RKO (cell line): Measurements from ENCODE around the gene TSPAN13.
"Not testable (repeated sequence)": the region's sequence is repeated elsewhere in the genome, so short reads cannot be mapped to it uniquely, and the experiment has no call there.

Source experiments
- DNase-seq: peaks from one replicate; pipeline ENCODE4 v3.0.0-alpha.2; 2016; ENCODE audit warnings: low spot score

TSPAN13 gene

GRCh38 chr7:16740996-16741395 is 12.6 kb upstream of the TSPAN13 start:
- no peak for DNase-seq

GRCh38 chr7:16741676-16742075 is 11.9 kb upstream of the TSPAN13 start:
- no peak for DNase-seq

DNA sequence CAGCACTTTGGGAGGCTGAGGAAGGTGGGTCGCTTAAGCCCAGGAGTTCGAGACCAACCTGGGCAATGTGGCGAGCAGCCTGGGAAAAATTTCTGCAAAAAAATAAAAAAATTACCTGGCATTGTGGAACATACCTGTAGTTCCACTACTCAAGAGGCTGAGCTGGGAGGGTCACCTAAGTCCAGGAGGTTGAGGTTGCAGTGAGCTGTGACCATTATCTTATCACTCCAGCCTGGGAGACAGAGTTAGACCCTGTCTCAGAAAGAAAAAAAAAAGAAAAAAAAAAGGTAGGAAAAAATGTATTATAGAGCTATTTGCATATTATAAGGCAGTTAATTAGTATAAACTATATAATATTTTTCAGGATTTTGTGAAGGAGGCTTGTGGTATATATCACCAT is 11.0 kb upstream of the TSPAN13 start:
- no peak for DNase-seq

DNA sequence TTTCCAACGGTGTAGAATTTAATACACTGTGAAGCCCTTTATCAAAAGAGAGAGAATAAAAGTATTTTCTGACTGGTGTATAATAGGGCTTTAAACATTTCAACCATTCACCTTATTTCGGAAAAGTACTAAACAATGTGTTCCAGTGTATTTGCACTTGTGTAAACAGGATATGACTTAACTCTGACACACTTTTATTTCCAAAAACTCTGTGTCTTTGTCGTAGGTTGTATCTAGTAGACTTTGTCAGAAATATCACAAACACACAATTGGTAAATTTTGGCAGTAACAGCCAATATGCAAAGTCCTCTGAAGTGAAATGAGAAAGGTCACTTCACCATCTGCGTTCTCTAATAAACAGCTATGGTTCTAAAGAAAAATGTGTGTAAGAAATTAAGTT is 10.3 kb upstream of the TSPAN13 start:
- no peak for DNase-seq

DNA sequence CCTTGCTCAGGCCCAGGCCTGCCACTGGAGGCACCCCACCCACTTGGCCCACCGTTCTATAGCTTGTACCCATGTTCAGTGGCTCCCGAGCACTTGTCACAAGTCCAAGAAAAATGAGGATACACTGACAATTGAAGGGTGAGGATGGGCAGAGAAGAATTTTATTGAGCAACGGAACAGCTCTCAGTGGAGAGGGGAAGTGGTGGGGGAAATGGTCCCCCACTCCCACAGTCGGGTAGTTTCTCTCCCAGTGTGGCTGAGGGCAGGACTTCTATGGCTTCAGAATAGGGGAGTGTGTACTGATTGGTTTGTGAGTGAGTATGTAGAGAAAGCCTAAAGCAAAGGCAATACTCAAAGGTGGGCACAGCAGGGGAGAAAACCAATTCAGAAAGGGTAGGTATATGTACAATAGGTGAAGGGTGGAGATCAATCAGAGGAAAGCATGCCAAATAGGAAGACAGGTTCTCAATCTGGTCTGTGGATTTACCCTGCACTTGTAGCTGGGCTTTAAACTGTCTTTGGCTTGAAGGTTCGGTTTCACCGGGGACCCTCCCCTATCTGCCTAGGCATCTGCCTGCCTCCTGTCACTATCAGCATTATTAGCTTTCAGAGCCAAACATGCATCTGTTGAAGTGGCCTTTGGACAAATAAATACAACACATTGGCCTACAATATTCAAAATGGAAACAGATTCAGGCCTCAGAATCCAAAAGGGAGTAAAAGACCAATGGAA is 8.9 kb upstream of the TSPAN13 start:
- no peak for DNase-seq

- no peak for DNase-seq
Measured at GRCh38 chr7:16745645-16746044, 7.9 kb upstream of the TSPAN13 start.

DNA sequence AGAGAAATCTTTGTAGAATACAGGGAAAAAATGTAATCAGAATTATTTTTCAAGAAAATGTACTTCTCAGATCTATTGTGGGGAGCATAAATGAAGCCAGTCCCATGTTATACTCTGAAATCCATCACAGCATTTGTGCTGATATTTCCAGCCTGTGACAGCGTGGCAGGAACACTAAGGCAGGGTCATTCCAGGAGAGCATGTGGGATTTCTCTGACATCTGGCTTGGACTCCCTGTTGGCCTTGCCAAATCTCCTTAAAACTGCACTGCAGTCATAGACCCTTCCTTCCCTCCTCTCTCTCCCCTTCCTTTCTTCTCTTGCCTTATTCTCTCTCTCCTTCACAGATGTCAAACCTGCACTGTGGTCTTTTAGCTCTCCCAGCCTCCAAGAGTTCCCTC is 6.5 kb upstream of the TSPAN13 start:
- no peak for DNase-seq

DNA sequence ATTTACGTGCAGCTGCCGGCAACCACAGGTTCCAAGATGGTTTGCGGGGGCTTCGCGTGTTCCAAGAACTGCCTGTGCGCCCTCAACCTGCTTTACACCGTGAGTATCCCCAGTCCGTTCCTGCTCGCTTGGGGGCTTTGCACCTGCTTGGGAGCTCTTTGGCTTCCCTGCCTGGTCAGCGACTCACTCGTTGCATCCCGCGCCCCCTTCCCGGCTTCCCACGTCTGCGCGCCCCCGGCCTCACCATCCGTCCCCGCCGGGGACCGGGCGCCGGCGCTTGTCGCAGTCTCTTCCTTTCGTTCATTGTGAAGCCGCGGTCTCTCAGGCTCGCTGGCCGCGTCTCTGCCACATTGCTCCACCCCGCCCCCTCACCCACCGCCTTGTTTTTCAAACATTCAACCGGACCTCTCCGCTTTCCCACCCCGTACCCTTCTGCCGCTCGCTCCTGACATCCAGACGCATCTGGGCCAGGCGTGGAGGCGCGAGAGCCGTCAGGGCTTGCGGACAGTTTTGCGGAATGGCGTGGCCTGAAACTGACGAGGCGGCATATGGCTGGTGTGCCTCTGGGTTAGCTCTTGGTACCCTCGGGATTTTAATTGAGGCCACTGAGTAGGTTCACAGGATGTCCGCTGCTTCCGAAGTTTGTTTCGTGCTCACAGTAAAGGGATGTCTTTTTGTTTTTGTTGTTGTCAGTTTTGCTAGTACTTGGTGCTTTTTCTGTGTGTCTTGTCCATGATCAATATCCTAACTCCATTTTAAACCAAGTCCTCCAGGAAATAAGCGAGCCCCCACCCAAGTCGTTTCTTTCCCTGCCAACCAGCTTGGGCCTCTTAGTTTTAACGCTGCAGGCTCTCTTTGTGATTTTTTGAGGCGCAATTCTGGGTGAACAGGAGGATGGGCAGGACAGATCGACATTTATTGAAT is 639 bp downstream of the TSPAN13 start:
- DNase-seq, result no peak

GRCh38 chr7:16754856-16755317 is 1.3 kb downstream of the TSPAN13 start:
- DNase-seq, result no peak

DNA sequence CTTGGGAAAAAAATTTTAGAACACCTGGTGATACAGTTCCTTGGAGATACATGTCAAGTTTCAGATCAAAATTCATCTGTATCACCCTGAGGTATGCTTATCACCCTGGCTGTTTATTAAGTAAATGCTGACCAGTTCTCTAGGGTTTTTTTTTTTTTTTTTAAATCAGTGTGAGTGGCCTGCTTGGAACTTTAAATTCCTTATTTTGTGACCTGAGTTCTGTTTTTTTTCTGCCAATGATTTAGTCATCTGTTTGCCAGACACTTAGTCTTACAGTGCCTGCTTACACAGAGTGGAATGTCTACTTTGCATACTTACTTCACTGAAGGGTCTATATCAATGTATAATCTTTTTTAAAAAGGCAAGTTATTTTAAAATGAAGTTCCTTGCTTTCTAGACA is 1.8 kb downstream of the TSPAN13 start:
- no peak for DNase-seq

DNA sequence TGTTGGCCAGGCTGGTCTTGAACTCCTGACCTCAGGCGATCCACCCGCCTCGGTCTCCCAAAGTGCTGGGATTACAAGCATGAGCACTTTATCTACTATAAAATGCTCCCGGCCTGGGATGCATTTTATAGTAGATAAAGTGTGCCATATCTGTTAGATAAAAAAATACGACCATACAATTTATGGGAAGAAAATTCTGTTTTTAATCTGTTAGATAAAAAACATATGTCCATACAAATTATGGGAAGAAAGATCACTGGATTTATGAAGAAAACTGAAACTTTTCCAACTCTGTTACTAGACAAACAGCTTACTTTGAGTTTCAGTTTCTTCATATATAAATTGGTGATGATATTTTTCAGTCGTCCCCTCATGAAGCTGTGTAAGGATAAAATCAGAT is 4.5 kb downstream of the TSPAN13 start:
- no peak for DNase-seq

GRCh38 chr7:16758631-16759611 is 5.4 kb downstream of the TSPAN13 start:
- no peak for DNase-seq

- DNase-seq, result no peak
Measured at GRCh38 chr7:16759840-16760239, 6.3 kb downstream of the TSPAN13 start.

GRCh38 chr7:16762177-16762576 is 8.6 kb downstream of the TSPAN13 start:
- DNase-seq, result no peak

GRCh38 chr7:16764942-16765341 is 11.4 kb downstream of the TSPAN13 start:
- DNase-seq, result no peak

- no peak for DNase-seq
Measured at GRCh38 chr7:16765436-16765859, 11.9 kb downstream of the TSPAN13 start.

DNA sequence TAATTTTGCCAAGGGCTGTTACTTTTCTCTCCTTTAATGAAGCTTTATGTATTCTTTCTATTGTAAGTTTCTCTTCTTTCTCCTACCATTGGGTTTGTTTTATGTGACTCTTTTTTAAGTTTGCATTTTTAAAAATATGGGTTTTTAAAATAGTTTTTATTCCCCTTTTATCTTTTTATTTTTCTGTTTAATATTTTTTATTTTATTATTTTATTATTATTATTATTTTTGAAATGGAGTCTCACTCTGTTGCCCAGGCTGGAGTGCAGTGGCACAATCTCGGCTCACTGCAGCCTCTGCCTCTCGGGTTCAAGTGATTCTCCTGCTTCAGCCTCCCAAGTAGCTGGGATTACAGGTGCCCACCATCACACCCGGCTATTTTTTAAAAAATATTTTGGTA is 16.4 kb downstream of the TSPAN13 start:
- not testable (repeated sequence) for DNase-seq

DNA sequence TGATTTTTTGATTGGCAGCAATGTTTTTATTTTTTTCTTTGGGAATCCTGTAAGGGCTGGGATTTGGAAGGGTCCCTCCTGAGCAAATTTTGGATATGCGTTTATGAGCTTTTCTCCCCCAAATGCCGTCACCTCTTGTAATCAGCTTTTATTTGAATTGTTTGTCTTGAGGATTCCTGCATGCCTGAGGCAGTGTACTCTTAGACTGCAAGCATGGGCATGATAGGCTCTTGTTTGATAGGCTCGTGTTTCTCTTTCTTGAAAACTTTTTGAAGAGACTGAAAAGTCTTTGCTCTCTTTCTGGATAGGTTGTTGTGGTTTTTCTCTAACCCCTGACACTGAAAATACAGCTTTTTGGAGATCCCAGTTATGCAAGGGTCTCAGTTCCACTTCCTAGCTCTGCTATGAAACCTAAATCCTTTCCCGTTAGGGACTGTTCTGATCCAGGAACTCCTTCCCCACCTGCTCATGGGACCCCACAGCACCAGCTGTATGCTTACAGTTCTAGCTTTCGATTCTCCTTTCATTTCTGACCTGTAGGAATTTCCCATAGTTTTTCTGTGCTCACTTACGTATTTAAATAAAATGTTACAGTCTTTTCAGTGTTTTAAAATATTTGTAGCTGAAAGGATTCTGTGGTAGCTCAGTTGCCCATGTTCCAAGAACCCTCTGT is 17.2 kb downstream of the TSPAN13 start:
- no peak for DNase-seq

DNA sequence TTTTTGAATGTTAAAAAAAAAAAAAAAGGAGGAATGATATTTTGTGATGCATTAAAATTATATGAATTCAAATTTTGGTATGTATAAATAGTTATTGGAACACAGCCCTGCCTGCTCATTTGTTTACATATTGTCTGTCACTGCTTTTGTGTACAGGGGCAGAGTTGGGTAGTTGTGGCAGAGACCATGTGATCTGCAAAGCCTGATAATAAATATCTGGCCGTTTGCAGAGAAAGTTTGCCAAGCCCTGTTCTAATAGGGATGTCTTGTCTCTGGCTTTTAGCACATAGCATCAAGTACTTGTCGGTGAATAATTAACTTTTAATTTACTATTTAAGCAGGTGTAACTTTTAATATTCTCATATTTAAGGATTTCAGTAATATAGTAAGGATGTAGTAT is 19.8 kb downstream of the TSPAN13 start:
- DNase-seq, result no peak

DNA sequence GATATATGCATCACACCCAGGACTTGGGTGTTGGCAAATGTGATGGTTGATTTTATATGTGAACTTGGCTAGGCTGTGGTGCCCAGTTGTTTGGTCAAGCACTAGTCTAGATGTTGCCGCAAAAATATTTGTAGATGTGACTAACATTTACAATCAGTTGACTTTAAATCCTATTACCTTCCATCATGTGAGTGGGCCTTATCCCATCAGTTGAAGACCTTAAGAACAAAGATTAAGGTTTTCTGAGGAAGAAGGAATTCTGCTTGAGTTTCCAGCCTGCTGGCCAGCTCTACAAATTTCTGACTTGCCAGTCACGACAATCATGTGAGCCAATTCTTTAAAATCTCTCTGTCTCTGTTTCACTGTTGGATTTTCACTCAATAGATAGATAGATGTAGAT is 20.3 kb downstream of the TSPAN13 start:
- no peak for DNase-seq

- DNase-seq, result no peak
Measured at GRCh38 chr7:16774294-16774693, 20.7 kb downstream of the TSPAN13 start.
